ENCODE measurements around the gene CLSTN2. TPM values are rescaled to one million over a fixed set of nuclear protein-coding genes. Genes with fewer than 3 reads are reported as not detected.

CLSTN2 gene
- total and polyA plus RNA-seq, 2 experiments from 2014 or later = 23.0 to 27.0 TPM

GRCh38 chr3:140359233-140359995 is 424.4 kb downstream of the CLSTN2 start:
- Histone ChIP-seq H3K4me2 (no peak overlapping the region), H3K9me3 (ENCODE audit: low read depth) (no peaks in the 10 kb centered on the region), H2AFZ (no peak overlapping the region), H3K4me1 (ENCODE audit: insufficient read depth) (no peaks in the 10 kb centered on the region), H3K9me2 (replicated peaks; ENCODE audit: insufficient read depth) (no peaks in the 10 kb centered on the region), H3K79me2 (no peaks in the 10 kb centered on the region), H3K27me3 (no peaks in the 10 kb centered on the region), H3K36me3 (replicated peaks; ENCODE audit: insufficient read depth, low read depth) (no peaks in the 10 kb centered on the region), H4K20me1 (ENCODE audit: insufficient read depth, poor library complexity, severe bottlenecking) (no peaks in the 10 kb centered on the region), H3K27ac (no peak overlapping the region), H3K4me3 (no peak overlapping the region)
- no peak for TF ChIP-seq CTCF (IDR thresholded peaks at IDR 0.05; ENCODE audit: poor library complexity)
- no peak for TF ChIP-seq EZH2phosphoT487 (IDR thresholded peaks at IDR 0.05; ENCODE audit: low read depth, severe bottlenecking, unreplicated experiment)
- TF ChIP-seq EZH2 (IDR thresholded peaks at IDR 0.05; ENCODE audit: borderline replicate concordance) = no peak
- WGBS (ENCODE audit: low lambda C conversion rate, missing lambda C conversion rate) = 57% methylated on average over 5 of the region's 5 CpGs
- no peak for DNase-seq (ENCODE audit: low spot score)

GRCh38 chr3:140360332-140360731 is 425.3 kb downstream of the CLSTN2 start:
- H3K36me3 ChIP-seq (replicated peaks; ENCODE audit: insufficient read depth, low read depth) = no peaks in the 10 kb centered on the region
- WGBS (ENCODE audit: low lambda C conversion rate, missing lambda C conversion rate) = 50% methylated on average over 1 of the region's 1 CpG
- H3K27ac ChIP-seq = no peak overlapping the region
- no peaks in the 10 kb centered on the region for H3K9me3 ChIP-seq (ENCODE audit: low read depth)
- H3K4me1 ChIP-seq (ENCODE audit: insufficient read depth) = no peaks in the 10 kb centered on the region
- no peaks in the 10 kb centered on the region for H3K27me3 ChIP-seq
- no peaks in the 10 kb centered on the region for H3K9me2 ChIP-seq (replicated peaks; ENCODE audit: insufficient read depth)
- no peak for TF ChIP-seq CTCF (IDR thresholded peaks at IDR 0.05; ENCODE audit: poor library complexity)
- no peak for TF ChIP-seq EZH2phosphoT487 (IDR thresholded peaks at IDR 0.05; ENCODE audit: low read depth, severe bottlenecking, unreplicated experiment)
- TF ChIP-seq EZH2 (IDR thresholded peaks at IDR 0.05; ENCODE audit: borderline replicate concordance) = no peak
- no peak for DNase-seq (ENCODE audit: low spot score)
- H3K79me2 ChIP-seq = no peaks in the 10 kb centered on the region
- H4K20me1 ChIP-seq (ENCODE audit: insufficient read depth, poor library complexity, severe bottlenecking) = no peaks in the 10 kb centered on the region
- H3K4me3 ChIP-seq = no peak overlapping the region
- H3K4me2 ChIP-seq = no peak overlapping the region
- H2AFZ ChIP-seq = no peak overlapping the region

GRCh38 chr3:140363801-140364200 is 428.8 kb downstream of the CLSTN2 start:
- Histone ChIP-seq H3K4me1 (ENCODE audit: insufficient read depth) (no peaks in the 10 kb centered on the region), H3K36me3 (replicated peaks; ENCODE audit: insufficient read depth, low read depth) (no peaks in the 10 kb centered on the region), H3K27me3 (no peaks in the 10 kb centered on the region), H3K9me3 (ENCODE audit: low read depth) (no peaks in the 10 kb centered on the region), H3K4me3 (no peak overlapping the region), H3K9me2 (replicated peaks; ENCODE audit: insufficient read depth) (no peaks in the 10 kb centered on the region), H3K79me2 (no peaks in the 10 kb centered on the region), H4K20me1 (ENCODE audit: insufficient read depth, poor library complexity, severe bottlenecking) (no peaks in the 10 kb centered on the region), H3K27ac (no peak overlapping the region), H3K4me2 (no peak overlapping the region), H2AFZ (no peak overlapping the region)
- 81% methylated on average over 6 of the region's 6 CpGs for WGBS (ENCODE audit: low lambda C conversion rate, missing lambda C conversion rate)
- no peak for TF ChIP-seq EZH2 (IDR thresholded peaks at IDR 0.05; ENCODE audit: borderline replicate concordance)
- TF ChIP-seq CTCF (IDR thresholded peaks at IDR 0.05; ENCODE audit: poor library complexity) = no peak
- TF ChIP-seq EZH2phosphoT487 (IDR thresholded peaks at IDR 0.05; ENCODE audit: low read depth, severe bottlenecking, unreplicated experiment) = no peak
- DNase-seq (ENCODE audit: low spot score) = peak; percentile 13

Measured in hepatocyte (in vitro differentiated cells).